ENCODE data around the gene ATP6V0E1. TPM values are rescaled to one million over a fixed set of nuclear protein-coding genes. Genes with fewer than 3 reads are reported as not detected.

The ATP6V0E1 gene
- total RNA-seq, 2 donors from 2014 or later, result 194 to 218 TPM

- TF ChIP-seq CTCF (IDR thresholded peaks at IDR 0.05), result no peak
- Histone ChIP-seq H3K27me3 (no peaks in the 10 kb centered on the region), H3K4me3 (no peak overlapping the region), H3K9ac (ENCODE audit: low read depth in 2 of 2, low read length in 2 of 2) (no peak overlapping the region), H3K4me1 (no peaks in the 10 kb centered on the region), H3K9me3 (no peaks in the 10 kb centered on the region), H3K27ac (no peak overlapping the region), H3K36me3 (no peaks in the 10 kb centered on the region)
- DNase-seq, result no peak
- intact Hi-C loops (cut with DNase I), result no loop called here
Measured at GRCh38 chr5:172951371-172952033, 32.1 kb upstream of the ATP6V0E1 start.

GRCh38 chr5:172952034-172952511, 31.5 kb upstream of the ATP6V0E1 start:
- H3K9me3 ChIP-seq, result no peaks in the 10 kb centered on the region
- H3K4me1 ChIP-seq, result no peaks in the 10 kb centered on the region
- H3K27me3 ChIP-seq, result no peaks in the 10 kb centered on the region
- no peak overlapping the region for H3K9ac ChIP-seq (ENCODE audit: low read depth in 2 of 2, low read length in 2 of 2)
- intact Hi-C loops (cut with DNase I), result no loop called here
- no peak for TF ChIP-seq CTCF (IDR thresholded peaks at IDR 0.05)
- no peak overlapping the region for H3K27ac ChIP-seq
- no peak for DNase-seq
- H3K4me3 ChIP-seq, result no peak overlapping the region
- no peaks in the 10 kb centered on the region for H3K36me3 ChIP-seq

- DNase-seq, result no peak
- Histone ChIP-seq H3K4me1 (no peaks in the 10 kb centered on the region), H3K9ac (ENCODE audit: low read depth in 2 of 2, low read length in 2 of 2) (no peak overlapping the region), H3K4me3 (no peak overlapping the region), H3K27ac (no peak overlapping the region), H3K36me3 (no peaks in the 10 kb centered on the region), H3K27me3 (no peaks in the 10 kb centered on the region), H3K9me3 (no peaks in the 10 kb centered on the region)
- no peak for TF ChIP-seq CTCF (IDR thresholded peaks at IDR 0.05)
- intact Hi-C loops (cut with DNase I), result no loop called here
Measured at GRCh38 chr5:172953776-172954675, 29.5 kb upstream of the ATP6V0E1 start.

GRCh38 chr5:172954751-172955159, 28.8 kb upstream of the ATP6V0E1 start:
- intact Hi-C loops (cut with DNase I), result no loop called here
- H3K27ac ChIP-seq, result no peak overlapping the region
- no peaks in the 10 kb centered on the region for H3K27me3 ChIP-seq

More at GRCh38 chr5:172954751-172955159, 28.8 kb upstream of the ATP6V0E1 start:
- DNase-seq, result no peak
- Histone ChIP-seq H3K9me3 (no peaks in the 10 kb centered on the region), H3K36me3 (no peaks in the 10 kb centered on the region), H3K4me1 (no peaks in the 10 kb centered on the region), H3K4me3 (no peak overlapping the region), H3K9ac (ENCODE audit: low read depth in 2 of 2, low read length in 2 of 2) (no peak overlapping the region)
- no peak for TF ChIP-seq CTCF (IDR thresholded peaks at IDR 0.05)
